A673 (cell line): ENCODE measurements around the gene PPP2R2D. TPM values are rescaled to one million over a fixed set of nuclear protein-coding genes. Genes with fewer than 3 reads are reported as not detected.

Experiments
- BruUV-seq: library from RNA; stranded (reverse); fragments of 400-500 nt; replicated peaks from 2 replicates; lab custom pipeline; 2021; lab: Mats Ljungman, UMichigan
- CTCF ChIA-PET: fragments of 300-600 bp; sonication (Branson Sonifier 250); formaldehyde crosslinking; loops from one replicate; lab custom pipeline; 2022; ENCODE audit warnings: antibody characterized with exemption; lab: Charles Lee
- POLR2A ChIA-PET: fragments of 300-600 bp; sonication (Branson Sonifier 250); formaldehyde crosslinking; loops from one replicate; lab custom pipeline; 2022; ENCODE audit warnings: antibody characterized with exemption; ENCODE audit not compliant: low non-redundant PET; lab: Charles Lee
- DNase-seq: peaks from one replicate; pipeline ENCODE4 v3.0.0-alpha.2; 2015; ENCODE audit warnings: low spot score
- H3K27ac ChIP-seq: fragments of 200-600 bp; sonication (generic); 2 replicates; pipeline ENCODE4 v1.5.1; 2016; ENCODE audit warnings: mixed run types, low read depth, mild to moderate bottlenecking, mixed read lengths, antibody characterized with exemption, low read length; ENCODE audit not compliant: poor library complexity, severe bottlenecking
- H3K27me3 ChIP-seq: fragments of 200-600 bp; sonication (generic); replicated peaks from 2 replicates; pipeline ENCODE4 v1.6.1; 2017; ENCODE audit warnings: mixed run types, low read depth, mild to moderate bottlenecking, mixed read lengths, antibody characterized with exemption, low read length; ENCODE audit not compliant: insufficient read depth, poor library complexity
- H3K36me3 ChIP-seq: fragments of 200-600 bp; sonication (generic); 2 replicates; pipeline ENCODE4 v1.6.1; 2016; ENCODE audit warnings: mixed run types, mild to moderate bottlenecking, mixed read lengths, antibody characterized with exemption, low read length; ENCODE audit not compliant: insufficient read depth, poor library complexity, severe bottlenecking
- H3K4me1 ChIP-seq: fragments of 200-600 bp; sonication (generic); 2 replicates; pipeline ENCODE4 v1.6.1; 2017; ENCODE audit warnings: mixed run types, mild to moderate bottlenecking, mixed read lengths, antibody characterized with exemption, low read length; ENCODE audit not compliant: insufficient read depth, poor library complexity, severe bottlenecking
- H3K4me3 ChIP-seq: fragments of 200-600 bp; sonication (generic); 2 replicates; pipeline ENCODE4 v1.5.1; 2016; ENCODE audit warnings: low read depth, mixed run types, mild to moderate bottlenecking, mixed read lengths, low read length; ENCODE audit not compliant: poor library complexity, severe bottlenecking
- H3K9me3 ChIP-seq: fragments of 200-600 bp; sonication (generic); 2 replicates; pipeline ENCODE4 v1.6.1; 2016; ENCODE audit warnings: mixed run types, low read depth, mild to moderate bottlenecking, mixed read lengths, antibody characterized with exemption, low read length; ENCODE audit not compliant: poor library complexity, severe bottlenecking
- CTCF ChIP-seq: fragments of 300-800, 200-600 bp; sonication (generic); conservative IDR thresholded peaks from 2 replicates; pipeline ENCODE4 v1.5.1; 2017; ENCODE audit warnings: low read depth, mild to moderate bottlenecking, antibody characterized with exemption, low read length, moderate library complexity, mixed read lengths
- EZH2 ChIP-seq: fragments of 200-600 bp; sonication (generic); IDR thresholded peaks from 2 replicates; pipeline ENCODE4 v1.6.1; 2017; ENCODE audit warnings: borderline replicate concordance, low read depth, mild to moderate bottlenecking, mixed read lengths, antibody characterized with exemption, low read length; ENCODE audit not compliant: poor library complexity, severe bottlenecking
- intact Hi-C: fragments of 100-400 bp; cut with micrococcal nuclease; formaldehyde crosslinking; loops from one replicate; pipeline ENCODE4 v1.10.0; 2022; ENCODE audit not compliant: unreplicated experiment
- total RNA-seq: library from RNA; stranded (reverse); gene quantifications from 2 replicates; pipeline ENCODE4 v1.2.3, GENCODE V29; 2021

PPP2R2D gene
- total RNA-seq, 1 experiment from 2014 or later = 49.1 TPM

GRCh38 chr10:131905267-131905571 is 4.4 kb downstream of the PPP2R2D start:
- no TSS peak for BruUV-seq
- CTCF ChIA-PET = no interaction called here
- Histone ChIP-seq H3K27ac (no peak overlapping the region), H3K27me3 (no peaks in the 10 kb centered on the region), H3K4me1 (peaks cover 7% of the 10 kb centered on the region), H3K36me3 (peaks cover 21% of the 10 kb centered on the region), H3K4me3 (no peak overlapping the region), H3K9me3 (no peaks in the 10 kb centered on the region)
- TF ChIP-seq EZH2 (no peak), CTCF (no peak)
- intact Hi-C loops = no loop called here
- DNase-seq = no peak
- POLR2A ChIA-PET = no interaction called here

GRCh38 chr10:131905603-131906268 is 4.9 kb downstream of the PPP2R2D start:
- Histone ChIP-seq H3K27ac (no peak overlapping the region), H3K27me3 (no peaks in the 10 kb centered on the region), H3K9me3 (no peaks in the 10 kb centered on the region), H3K4me1 (peaks cover 7% of the 10 kb centered on the region), H3K36me3 (peaks cover 21% of the 10 kb centered on the region), H3K4me3 (no peak overlapping the region)
- no TSS peak for BruUV-seq
- intact Hi-C loops = no loop called here
- ChIA-PET POLR2A (no interaction called here), CTCF (no interaction called here)
- DNase-seq = no peak
- TF ChIP-seq EZH2 = no peak
- TF ChIP-seq CTCF = no peak

- no peak for DNase-seq
- intact Hi-C loops = no loop called here
- CTCF ChIA-PET = no interaction called here
- POLR2A ChIA-PET = interaction anchor here (0.7 kb wide), 1 partner anchor 38 kb away, joined by 3 read pairs; no protein-coding TSS in a partner anchor
- Histone ChIP-seq H3K27me3 (no peaks in the 10 kb centered on the region), H3K36me3 (peaks cover 21% of the 10 kb centered on the region), H3K27ac (no peak overlapping the region), H3K4me3 (no peak overlapping the region), H3K4me1 (peaks cover 7% of the 10 kb centered on the region), H3K9me3 (no peaks in the 10 kb centered on the region)
- no peak for TF ChIP-seq CTCF
- TF ChIP-seq EZH2 = no peak
- BruUV-seq = no TSS peak
Observed at GRCh38 chr10:131906269-131906639, 5.4 kb downstream of the PPP2R2D start.
